ENCODE results near the gene PRPF40B. TPM values are rescaled to one million over a fixed set of nuclear protein-coding genes. Genes with fewer than 3 reads are reported as not detected.

The PRPF40B gene
- polyA plus RNA-seq, 2 donors: 10.6 to 19.9 TPM

GRCh38 chr12:49644620-49644994, 21.2 kb downstream of the PRPF40B start:
- H3K4me1 ChIP-seq (ENCODE audit: control insufficient read depth in 2 of 2, insufficient read depth in 2 of 2, low read length in 1 of 2): peaks cover 3 to 15% of the 10 kb centered on the region in 2 donors
- H3K27me3 ChIP-seq (ENCODE audit: control insufficient read depth in 1 of 2, insufficient read depth in 2 of 2, low read length in 2 of 2): no peaks in the 10 kb centered on the region
- peaks cover 0 to 21% of the 10 kb centered on the region in 2 donors for H3K36me3 ChIP-seq (ENCODE audit: control insufficient read depth in 2 of 2, insufficient read depth in 2 of 2, low read length in 1 of 2)
- no peaks in the 10 kb centered on the region for H3K9me3 ChIP-seq (ENCODE audit: control insufficient read depth in 2 of 2, insufficient read depth in 1 of 2, low read depth in 1 of 2, low read length in 1 of 2)
- H3K27ac ChIP-seq (ENCODE audit: low read depth in 2 of 2, low read length in 1 of 2): peak overlapping the region in 1 of 2 donors; percentile 72
- H3K4me3 ChIP-seq (ENCODE audit: low read depth in 1 of 2, low read length in 2 of 2): no peak overlapping the region
- 8% methylated on average over 2 of the region's 2 CpGs for WGBS, 2 donors

- H3K27me3 ChIP-seq (ENCODE audit: control insufficient read depth in 1 of 2, insufficient read depth in 2 of 2, low read length in 2 of 2): no peaks in the 10 kb centered on the region
- 89 to 92% methylated on average over 6 of the region's 6 CpGs for WGBS, 2 donors
- no peaks in the 10 kb centered on the region for H3K9me3 ChIP-seq (ENCODE audit: control insufficient read depth in 2 of 2, insufficient read depth in 1 of 2, low read depth in 1 of 2, low read length in 1 of 2)
- H3K4me3 ChIP-seq (ENCODE audit: low read depth in 1 of 2, low read length in 2 of 2): no peak overlapping the region
- H3K36me3 ChIP-seq (ENCODE audit: control insufficient read depth in 2 of 2, insufficient read depth in 2 of 2, low read length in 1 of 2): peaks cover 0 to 21% of the 10 kb centered on the region in 2 donors
- H3K4me1 ChIP-seq (ENCODE audit: control insufficient read depth in 2 of 2, insufficient read depth in 2 of 2, low read length in 1 of 2): peaks cover 3 to 15% of the 10 kb centered on the region in 2 donors
- H3K27ac ChIP-seq (ENCODE audit: low read depth in 2 of 2, low read length in 1 of 2): no peak overlapping the region
These were observed 22.0 kb downstream of the PRPF40B start for GRCh38 chr12:49645146-49646039.

GRCh38 chr12:49646331-49646830, 23.0 kb downstream of the PRPF40B start:
- Histone ChIP-seq H3K27ac (ENCODE audit: low read depth in 2 of 2, low read length in 1 of 2) (peak overlapping the region in 1 of 2 donors; percentile 6), H3K36me3 (ENCODE audit: control insufficient read depth in 2 of 2, insufficient read depth in 2 of 2, low read length in 1 of 2) (peaks cover 0 to 21% of the 10 kb centered on the region in 2 donors), H3K9me3 (ENCODE audit: control insufficient read depth in 2 of 2, insufficient read depth in 1 of 2, low read depth in 1 of 2, low read length in 1 of 2) (no peaks in the 10 kb centered on the region), H3K27me3 (ENCODE audit: control insufficient read depth in 1 of 2, insufficient read depth in 2 of 2, low read length in 2 of 2) (no peaks in the 10 kb centered on the region), H3K4me3 (ENCODE audit: low read depth in 1 of 2, low read length in 2 of 2) (no peak overlapping the region), H3K4me1 (ENCODE audit: control insufficient read depth in 2 of 2, insufficient read depth in 2 of 2, low read length in 1 of 2) (peaks cover 3 to 15% of the 10 kb centered on the region in 2 donors)
- WGBS, 2 donors: 94 to 99% methylated on average over 7 of the region's 7 CpGs

GRCh38 chr12:49646871-49647654, 23.7 kb downstream of the PRPF40B start:
- Histone ChIP-seq H3K36me3 (ENCODE audit: control insufficient read depth in 2 of 2, insufficient read depth in 2 of 2, low read length in 1 of 2) (peaks cover 0 to 21% of the 10 kb centered on the region in 2 donors), H3K4me1 (ENCODE audit: control insufficient read depth in 2 of 2, insufficient read depth in 2 of 2, low read length in 1 of 2) (peaks cover 3 to 13% of the 10 kb centered on the region in 2 donors), H3K4me3 (ENCODE audit: low read depth in 1 of 2, low read length in 2 of 2) (no peak overlapping the region), H3K27ac (ENCODE audit: low read depth in 2 of 2, low read length in 1 of 2) (peak overlapping the region in 1 of 2 donors; percentile 6), H3K27me3 (ENCODE audit: control insufficient read depth in 1 of 2, insufficient read depth in 2 of 2, low read length in 2 of 2) (no peaks in the 10 kb centered on the region), H3K9me3 (ENCODE audit: control insufficient read depth in 2 of 2, insufficient read depth in 1 of 2, low read depth in 1 of 2, low read length in 1 of 2) (no peaks in the 10 kb centered on the region)
- 71 to 72% methylated on average over 12 of the region's 12 CpGs for WGBS, 2 donors

GRCh38 chr12:49647827-49648711, 24.7 kb downstream of the PRPF40B start:
- Histone ChIP-seq H3K27ac (ENCODE audit: low read depth in 2 of 2, low read length in 1 of 2) (peak overlapping the region in 1 of 2 donors; percentile 16), H3K36me3 (ENCODE audit: control insufficient read depth in 2 of 2, insufficient read depth in 2 of 2, low read length in 1 of 2) (peaks cover 0 to 16% of the 10 kb centered on the region in 2 donors)
- 79 to 80% methylated on average over 15 of the region's 15 CpGs for WGBS, 2 donors

GRCh38 chr12:49648712-49649003, 25.3 kb downstream of the PRPF40B start:
- 75 to 86% methylated on average over 3 of the region's 3 CpGs for WGBS, 2 donors
- H3K36me3 ChIP-seq (ENCODE audit: control insufficient read depth in 2 of 2, insufficient read depth in 2 of 2, low read length in 1 of 2): peaks cover 0 to 14% of the 10 kb centered on the region in 2 donors

More at GRCh38 chr12:49647827-49648711, 24.7 kb downstream of the PRPF40B start:
- H3K27me3 ChIP-seq (ENCODE audit: control insufficient read depth in 1 of 2, insufficient read depth in 2 of 2, low read length in 2 of 2): no peaks in the 10 kb centered on the region
- peaks cover 3 to 10% of the 10 kb centered on the region in 2 donors for H3K4me1 ChIP-seq (ENCODE audit: control insufficient read depth in 2 of 2, insufficient read depth in 2 of 2, low read length in 1 of 2)
- no peak overlapping the region for H3K4me3 ChIP-seq (ENCODE audit: low read depth in 1 of 2, low read length in 2 of 2)
- no peaks in the 10 kb centered on the region for H3K9me3 ChIP-seq (ENCODE audit: control insufficient read depth in 2 of 2, insufficient read depth in 1 of 2, low read depth in 1 of 2, low read length in 1 of 2)

GRCh38 chr12:49649445-49649844, 26.1 kb downstream of the PRPF40B start:
- Histone ChIP-seq H3K27me3 (ENCODE audit: control insufficient read depth in 1 of 2, insufficient read depth in 2 of 2, low read length in 2 of 2) (no peaks in the 10 kb centered on the region), H3K27ac (ENCODE audit: low read depth in 2 of 2, low read length in 1 of 2) (no peak overlapping the region), H3K4me3 (ENCODE audit: low read depth in 1 of 2, low read length in 2 of 2) (no peak overlapping the region), H3K4me1 (ENCODE audit: control insufficient read depth in 2 of 2, insufficient read depth in 2 of 2, low read length in 1 of 2) (peaks cover 0 to 3% of the 10 kb centered on the region in 2 donors), H3K9me3 (ENCODE audit: control insufficient read depth in 2 of 2, insufficient read depth in 1 of 2, low read depth in 1 of 2, low read length in 1 of 2) (no peaks in the 10 kb centered on the region), H3K36me3 (ENCODE audit: control insufficient read depth in 2 of 2, insufficient read depth in 2 of 2, low read length in 1 of 2) (peaks cover 0 to 14% of the 10 kb centered on the region in 2 donors)
- 95% methylated on average over 11 of the region's 11 CpGs for WGBS, 2 donors

More at GRCh38 chr12:49648712-49649003, 25.3 kb downstream of the PRPF40B start:
- no peaks in the 10 kb centered on the region for H3K27me3 ChIP-seq (ENCODE audit: control insufficient read depth in 1 of 2, insufficient read depth in 2 of 2, low read length in 2 of 2)
- no peak overlapping the region for H3K4me3 ChIP-seq (ENCODE audit: low read depth in 1 of 2, low read length in 2 of 2)
- no peaks in the 10 kb centered on the region for H3K9me3 ChIP-seq (ENCODE audit: control insufficient read depth in 2 of 2, insufficient read depth in 1 of 2, low read depth in 1 of 2, low read length in 1 of 2)
- no peak overlapping the region for H3K27ac ChIP-seq (ENCODE audit: low read depth in 2 of 2, low read length in 1 of 2)
- H3K4me1 ChIP-seq (ENCODE audit: control insufficient read depth in 2 of 2, insufficient read depth in 2 of 2, low read length in 1 of 2): peaks cover 3 to 10% of the 10 kb centered on the region in 2 donors

- WGBS, 2 donors: 77 to 83% methylated on average over 5 of the region's 5 CpGs
These were observed 26.5 kb downstream of the PRPF40B start for GRCh38 chr12:49649892-49650291.

GRCh38 chr12:49651855-49652254, 28.5 kb downstream of the PRPF40B start:
- Histone ChIP-seq H3K4me1 (ENCODE audit: control insufficient read depth in 2 of 2, insufficient read depth in 2 of 2, low read length in 1 of 2) (peaks cover 0 to 2% of the 10 kb centered on the region in 2 donors), H3K27me3 (ENCODE audit: control insufficient read depth in 1 of 2, insufficient read depth in 2 of 2, low read length in 2 of 2) (no peaks in the 10 kb centered on the region), H3K36me3 (ENCODE audit: control insufficient read depth in 2 of 2, insufficient read depth in 2 of 2, low read length in 1 of 2) (peaks cover 0 to 8% of the 10 kb centered on the region in 2 donors), H3K9me3 (ENCODE audit: control insufficient read depth in 2 of 2, insufficient read depth in 1 of 2, low read depth in 1 of 2, low read length in 1 of 2) (no peaks in the 10 kb centered on the region), H3K4me3 (ENCODE audit: low read depth in 1 of 2, low read length in 2 of 2) (no peak overlapping the region), H3K27ac (ENCODE audit: low read depth in 2 of 2, low read length in 1 of 2) (no peak overlapping the region)
- WGBS, 2 donors: 72% methylated on average over 8 of the region's 8 CpGs

More at GRCh38 chr12:49649892-49650291, 26.5 kb downstream of the PRPF40B start:
- Histone ChIP-seq H3K27ac (ENCODE audit: low read depth in 2 of 2, low read length in 1 of 2) (no peak overlapping the region), H3K9me3 (ENCODE audit: control insufficient read depth in 2 of 2, insufficient read depth in 1 of 2, low read depth in 1 of 2, low read length in 1 of 2) (no peaks in the 10 kb centered on the region), H3K4me3 (ENCODE audit: low read depth in 1 of 2, low read length in 2 of 2) (no peak overlapping the region), H3K27me3 (ENCODE audit: control insufficient read depth in 1 of 2, insufficient read depth in 2 of 2, low read length in 2 of 2) (no peaks in the 10 kb centered on the region), H3K4me1 (ENCODE audit: control insufficient read depth in 2 of 2, insufficient read depth in 2 of 2, low read length in 1 of 2) (peaks cover 0 to 2% of the 10 kb centered on the region in 2 donors), H3K36me3 (ENCODE audit: control insufficient read depth in 2 of 2, insufficient read depth in 2 of 2, low read length in 1 of 2) (peaks cover 0 to 14% of the 10 kb centered on the region in 2 donors)

Data from esophagus (tissue), 2 donors.